LoVo (cell line): Measurements from ENCODE around the gene GLB1L.
"Not testable (repeated sequence)": the region's sequence is repeated elsewhere in the genome, so short reads cannot be mapped to it uniquely, and the experiment has no call there.

Source experiments
- DNase-seq: peaks from one replicate; pipeline ENCODE4 v3.0.0-alpha.2; 2016; ENCODE audit warnings: low spot score

Gene GLB1L

DNA sequence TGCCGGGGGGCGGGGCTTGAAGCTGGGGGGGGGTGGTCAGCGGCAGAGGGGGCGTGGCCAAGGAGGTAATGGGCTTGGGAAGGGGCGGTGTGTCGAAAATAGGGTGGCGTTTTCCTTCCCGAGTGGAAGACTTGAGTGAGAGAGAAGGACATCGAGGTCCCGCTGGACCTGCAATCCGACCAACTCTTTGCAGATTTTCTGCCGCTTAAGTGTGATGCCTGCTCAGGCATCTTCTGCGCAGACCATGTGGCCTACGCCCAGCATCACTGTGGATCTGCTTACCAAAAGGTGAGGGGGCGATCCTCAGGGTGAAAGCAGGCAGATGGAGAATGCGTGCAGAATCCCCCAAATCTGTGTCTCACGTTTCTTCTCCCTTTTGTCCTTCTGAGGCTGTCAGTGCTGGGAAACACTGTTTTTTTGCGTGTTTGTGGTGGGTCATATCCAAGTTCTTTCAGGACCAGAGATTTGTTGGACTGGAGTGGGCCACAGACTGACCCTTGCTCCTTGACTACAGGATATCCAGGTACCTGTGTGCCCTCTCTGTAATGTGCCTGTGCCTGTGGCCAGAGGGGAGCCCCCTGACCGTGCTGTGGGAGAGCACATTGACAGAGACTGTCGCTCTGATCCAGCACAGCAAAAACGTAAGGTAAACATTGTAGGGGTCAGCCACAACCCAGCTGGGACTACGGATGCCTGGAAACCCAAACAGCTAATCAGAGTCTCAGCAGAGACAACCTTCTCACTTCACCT, 37.9 kb downstream of the GLB1L start:
- no peak for DNase-seq

DNA sequence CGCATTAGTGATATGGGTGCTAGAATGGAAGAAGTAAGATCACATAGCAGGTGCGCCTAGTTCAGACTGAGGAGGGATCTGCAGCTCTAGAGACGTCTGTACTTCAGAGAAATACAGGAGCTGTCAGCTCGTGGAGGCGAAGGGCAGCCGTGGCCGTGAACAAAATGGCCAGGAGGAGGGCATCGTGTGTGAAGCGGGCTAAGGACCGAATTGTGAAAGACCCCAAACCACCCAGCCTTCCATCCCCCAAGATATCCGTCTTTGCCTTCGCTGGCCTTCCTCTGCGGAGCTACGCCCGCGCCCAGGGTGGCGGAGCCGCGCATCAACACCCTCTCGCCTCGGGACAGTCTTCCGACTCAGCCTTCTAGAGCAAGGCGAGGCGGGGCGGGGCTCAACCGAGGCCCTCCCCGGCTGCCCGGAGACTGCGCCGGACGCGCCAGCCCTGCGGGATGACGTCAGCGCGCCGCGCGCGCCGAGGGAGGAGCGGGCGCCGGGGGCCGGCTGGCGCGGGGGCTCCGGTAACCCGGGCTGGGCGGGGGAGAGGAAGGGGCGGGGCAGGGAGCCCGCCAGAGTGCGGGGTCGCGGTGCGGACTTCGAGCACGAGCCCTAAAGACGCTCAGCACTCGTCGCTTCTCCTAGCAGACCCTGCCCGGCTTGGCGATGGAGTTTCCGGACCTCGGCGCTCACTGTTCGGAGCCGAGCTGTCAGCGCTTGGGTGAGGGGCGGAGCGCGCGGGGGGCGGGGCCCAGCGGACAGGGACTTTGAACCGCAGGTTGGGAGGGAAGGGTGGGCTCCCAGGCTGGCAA, 38.7 kb downstream of the GLB1L start, which contains the start of gene ZFAND2B:
TSS of gene ZFAND2B (plus strand) at position 455 of the 806 bp plus-strand sequence. CDS start at position 661, 206 bp downstream.
- DNase-seq: peak; percentile 94

DNA sequence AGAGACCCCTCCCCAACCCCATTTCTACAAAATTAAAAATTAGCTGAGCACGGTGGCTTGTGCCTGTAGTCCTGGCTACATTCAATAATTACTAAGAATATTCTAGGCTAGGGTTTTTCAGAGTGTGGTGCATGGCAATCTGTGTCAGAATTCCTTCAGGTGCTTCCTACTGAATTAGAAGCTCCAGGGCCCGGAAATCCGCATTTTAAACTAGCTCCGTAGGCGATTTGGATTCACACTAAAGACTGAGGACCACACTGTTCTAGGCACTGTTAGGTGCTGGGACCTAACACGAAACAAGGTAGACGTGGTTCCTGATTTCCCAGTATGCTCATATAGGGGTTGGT, 39.3 kb downstream of the GLB1L start:
- DNase-seq: no peak

DNA sequence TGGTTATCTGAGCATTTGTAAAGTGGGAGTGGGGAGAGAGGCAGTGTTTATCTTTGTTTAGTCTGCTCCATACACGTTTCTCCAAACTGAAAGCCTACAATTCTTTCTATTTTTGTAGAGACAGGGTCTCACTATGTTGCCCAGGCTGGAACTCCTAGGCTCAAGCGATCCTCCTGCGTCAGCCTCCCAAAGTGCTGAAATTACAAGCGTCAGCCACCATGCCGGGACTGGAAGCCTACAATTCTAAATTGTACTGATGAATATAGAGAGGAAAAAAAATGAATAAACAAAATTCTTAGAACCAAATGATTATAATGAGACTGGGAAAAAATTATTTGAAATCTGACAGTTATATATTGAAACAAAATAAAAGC, 40.1 kb downstream of the GLB1L start:
- no peak for DNase-seq

DNA sequence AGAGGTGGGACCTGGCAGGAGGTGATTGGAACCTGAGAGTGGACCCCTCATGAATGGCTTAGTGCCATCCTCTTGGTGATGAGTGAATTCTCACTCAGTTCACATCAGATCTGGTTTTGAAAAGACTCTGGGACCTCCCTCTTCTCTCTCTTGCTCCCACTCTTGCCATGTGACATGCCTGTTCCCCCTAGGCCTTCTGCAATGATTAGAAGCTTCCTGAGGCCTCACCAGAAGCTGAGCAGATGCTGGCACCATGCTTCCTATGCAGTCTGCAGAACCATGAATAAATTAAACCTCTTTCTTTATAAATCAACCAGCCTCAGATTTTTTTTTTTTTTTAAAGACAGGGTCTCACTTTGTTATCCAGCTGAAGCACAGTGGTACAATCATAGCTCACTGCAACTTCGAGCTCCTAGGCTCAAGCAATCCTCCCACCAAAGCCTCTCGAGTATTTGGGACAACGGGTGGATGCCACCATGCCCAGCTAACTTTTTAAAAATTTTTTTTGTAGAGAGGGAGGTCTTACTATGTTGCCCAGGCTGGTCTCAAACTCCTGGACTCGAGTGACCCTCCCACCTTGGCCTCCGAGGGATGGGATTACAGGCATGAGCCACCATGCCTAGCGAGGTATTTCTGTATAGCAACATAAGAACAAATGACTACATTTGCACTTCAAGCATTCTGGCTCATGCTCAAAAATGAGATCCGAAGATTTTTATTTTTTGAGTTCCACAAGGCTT, 40.6 kb downstream of the GLB1L start:
- DNase-seq: no peak

DNA sequence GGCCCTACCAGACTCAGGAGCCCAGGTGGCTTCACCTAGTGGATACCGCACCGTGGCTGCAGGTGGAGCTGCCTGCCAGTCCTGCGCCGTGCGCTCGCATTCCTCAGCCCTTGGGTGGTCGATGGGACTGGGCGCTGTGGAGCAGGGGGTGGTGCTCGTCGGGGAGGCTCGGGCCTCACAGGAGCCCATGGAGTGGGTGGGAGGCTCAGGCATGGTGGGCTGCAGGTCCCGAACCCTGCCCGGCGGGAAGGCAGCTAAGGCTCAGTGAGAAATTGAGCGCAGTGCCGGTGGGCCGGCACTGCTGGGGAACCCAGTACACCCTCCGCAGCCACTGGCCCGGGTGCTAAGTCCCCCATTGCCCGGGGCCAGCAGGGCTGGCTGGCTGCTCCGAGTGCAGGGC, 43.9 kb downstream of the GLB1L start:
- DNase-seq: not testable (repeated sequence)

DNA sequence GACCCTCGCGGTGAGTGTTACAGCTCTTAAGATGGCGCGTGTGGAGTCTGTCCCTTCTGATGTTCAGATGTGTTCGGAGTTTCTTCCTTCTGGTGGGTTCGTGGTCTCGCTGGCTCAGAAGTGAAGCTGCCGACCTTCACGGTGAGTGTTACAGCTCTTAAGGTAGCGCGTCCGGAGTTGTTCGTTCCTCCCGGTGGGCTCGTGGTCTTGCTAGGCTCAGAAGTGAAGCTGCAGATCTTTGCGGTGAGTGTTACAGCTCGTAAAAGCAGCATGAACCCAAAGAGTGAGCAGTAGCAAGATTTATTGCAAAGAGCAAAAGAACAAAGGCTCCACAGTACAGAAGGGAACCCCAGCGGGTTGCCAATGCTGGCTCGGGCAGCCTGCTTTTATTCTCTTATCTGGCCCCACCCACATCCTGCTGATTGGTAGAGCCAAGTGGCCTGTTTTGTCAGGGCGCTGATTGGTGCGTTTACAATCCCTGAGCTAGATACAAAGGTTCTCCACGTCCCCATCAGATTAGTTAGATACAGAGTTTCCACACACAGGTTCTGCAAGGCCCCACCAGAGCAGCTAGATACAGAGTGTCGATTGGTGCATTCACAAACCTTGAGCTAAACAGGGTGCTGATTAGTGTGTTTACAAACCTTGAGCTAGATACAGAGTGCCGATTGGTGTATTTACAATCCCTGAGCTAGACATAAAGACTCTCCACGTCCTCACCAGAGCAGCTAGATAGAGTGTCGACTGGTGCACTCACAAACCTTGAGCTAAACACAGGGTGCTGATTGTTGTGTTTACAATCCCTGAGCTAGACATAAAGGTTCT, 44.5 kb downstream of the GLB1L start:
- peak; percentile 21 for DNase-seq

DNA sequence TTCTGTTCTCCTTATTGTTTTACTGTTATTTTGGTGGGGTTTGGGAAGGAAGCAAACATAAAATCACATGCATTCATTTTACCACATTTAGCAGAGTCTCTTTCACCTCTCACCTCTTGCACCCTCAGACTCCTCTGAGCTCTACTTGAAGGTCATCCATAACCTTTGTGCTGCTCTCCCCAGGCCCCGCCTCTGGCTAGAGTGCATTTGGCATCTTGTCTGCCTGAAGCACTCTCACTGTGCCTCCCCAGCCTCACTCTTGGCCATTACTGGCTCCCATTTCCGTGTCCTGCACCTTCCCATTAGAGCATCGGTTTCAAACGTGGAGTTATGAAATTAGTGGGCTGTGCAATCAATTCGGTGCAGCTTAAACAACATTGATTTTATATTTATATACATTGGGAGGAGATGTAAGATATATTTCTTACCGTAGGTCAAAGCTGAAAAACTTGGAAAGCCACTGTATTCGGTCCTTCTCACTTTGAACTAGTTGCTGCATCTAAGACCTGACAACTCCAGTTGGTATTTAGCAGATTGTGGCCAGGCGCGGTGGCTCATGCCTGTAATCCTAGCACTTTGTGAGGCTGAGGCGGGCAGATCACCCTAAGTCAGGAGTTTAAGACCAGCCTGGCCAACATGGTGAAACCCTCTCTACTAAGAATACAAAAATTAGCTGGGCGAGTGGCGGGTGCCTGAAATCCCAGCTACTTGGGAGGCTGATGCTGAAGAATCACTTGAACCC, 45.6 kb downstream of the GLB1L start:
- DNase-seq: no peak

DNA sequence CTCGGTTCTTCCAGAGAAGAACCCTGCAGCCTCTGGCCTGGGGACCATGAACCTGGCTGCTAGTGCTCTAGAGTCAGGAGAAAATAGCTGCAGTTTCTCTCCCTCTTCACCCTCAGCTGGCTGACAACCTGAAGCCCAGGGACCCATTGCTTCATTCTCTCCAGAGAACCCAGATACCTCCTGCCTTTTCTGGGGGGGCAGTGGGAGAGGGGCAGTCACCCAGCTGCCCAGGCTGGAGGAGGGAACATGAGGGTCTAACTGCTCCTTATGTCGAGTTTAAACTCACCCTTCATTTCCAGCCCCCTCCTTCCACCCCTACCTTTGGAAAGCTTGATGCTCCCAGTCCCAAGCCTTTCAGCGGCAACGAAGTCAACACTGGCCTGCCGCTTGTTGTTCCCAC, 46.3 kb downstream of the GLB1L start:
- no peak for DNase-seq

DNA sequence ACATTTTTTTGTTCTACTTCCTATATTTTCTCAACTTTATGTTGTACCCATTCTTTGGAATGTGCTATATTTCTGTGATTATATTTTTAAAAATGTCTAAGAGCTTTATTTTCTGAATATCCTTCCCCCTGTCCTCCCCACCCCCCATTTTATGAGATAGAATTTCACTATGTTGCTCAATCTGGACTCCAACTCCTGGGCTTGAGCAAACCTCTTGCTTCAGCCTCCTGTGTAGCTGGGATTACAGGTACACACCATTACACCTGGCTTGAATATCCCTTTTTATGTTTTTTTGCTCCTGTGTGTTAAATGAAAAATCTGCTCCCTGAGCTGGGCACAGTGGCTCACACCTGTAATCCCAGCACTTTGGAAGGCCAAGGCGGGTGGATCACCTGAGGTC, 47.9 kb downstream of the GLB1L start:
- no peak for DNase-seq

DNA sequence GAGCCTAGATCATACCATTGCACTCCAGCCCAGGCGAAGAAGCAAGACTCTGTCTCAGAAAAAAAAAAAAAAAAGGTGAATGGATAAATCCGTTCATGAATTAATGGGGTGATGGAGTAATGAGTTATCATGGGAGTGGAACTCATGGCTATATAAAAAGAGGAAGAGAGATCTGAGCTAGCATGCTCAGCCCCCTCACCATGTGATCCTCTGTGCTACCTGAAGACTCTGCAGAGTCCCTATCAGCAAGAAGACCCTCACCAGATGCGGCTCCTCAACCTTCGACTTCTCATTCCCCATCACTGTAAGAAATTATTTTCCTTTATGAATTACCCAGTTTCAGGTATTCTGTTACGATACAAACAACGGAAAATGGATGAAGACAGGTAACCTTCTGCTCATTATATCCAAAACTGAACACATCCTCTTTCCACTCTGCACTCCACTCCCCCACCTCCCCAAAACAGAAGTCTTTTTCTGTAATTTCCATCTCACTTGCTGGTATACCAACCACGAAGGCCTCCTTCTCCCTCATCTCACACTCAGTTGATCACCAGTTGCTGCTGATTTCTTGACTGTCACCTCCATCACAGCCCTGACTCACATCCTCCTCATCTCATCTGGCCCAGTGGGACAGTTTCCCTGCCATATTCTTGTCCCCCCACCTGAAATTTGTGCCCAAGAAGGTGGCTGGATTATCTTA, 58.3 kb downstream of the GLB1L start:
- no peak for DNase-seq
